Fibroblast of lung (primary cell): ENCODE measurements around the gene BCLAF1.
"Not testable (repeated sequence)": the region's sequence is repeated elsewhere in the genome, so short reads cannot be mapped to it uniquely, and the experiment has no call there.

ENCODE experiments used
- EZH2 ChIP-seq: IDR thresholded peaks from 2 replicates; pipeline ENCODE4 v1.5.1; 2012; ENCODE audit warnings: low read length, control low read depth, mild to moderate bottlenecking; ENCODE audit errors: missing control alignments
- TF ChIP-seq, protein P1 (sequence below), 2 donors: IDR thresholded peaks in 1 of 2; conservative IDR thresholded peaks in 1 of 2; 1 replicate in 1 of 2; 2 replicates in 1 of 2; pipeline ENCODE4 v1.5.1; 2011 to 2012; ENCODE audit warnings: low read length in 2 of 2, control low read depth in 1 of 2, inconsistent platforms in 1 of 2, low read depth in 1 of 2, mild to moderate bottlenecking in 1 of 2

DNA sequence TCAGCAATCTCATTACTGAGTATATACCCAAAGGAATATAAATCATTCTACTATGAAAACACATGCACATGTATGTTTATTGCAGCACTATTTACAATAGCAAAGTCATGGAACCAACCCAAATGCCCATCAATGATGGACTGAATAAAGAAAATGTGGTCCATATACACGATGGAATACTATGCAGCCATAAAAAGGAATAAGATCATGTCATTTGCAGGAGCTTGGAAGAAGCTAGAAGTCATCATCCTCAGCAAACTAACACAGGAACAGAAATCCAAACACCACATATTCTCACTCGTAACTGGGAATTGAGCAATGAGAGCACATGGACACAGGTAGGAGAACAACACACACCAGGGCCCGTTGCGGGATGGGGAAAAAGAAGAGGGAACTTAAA, 64.7 kb downstream of the BCLAF1 start:
- TF ChIP-seq, protein P1, sequence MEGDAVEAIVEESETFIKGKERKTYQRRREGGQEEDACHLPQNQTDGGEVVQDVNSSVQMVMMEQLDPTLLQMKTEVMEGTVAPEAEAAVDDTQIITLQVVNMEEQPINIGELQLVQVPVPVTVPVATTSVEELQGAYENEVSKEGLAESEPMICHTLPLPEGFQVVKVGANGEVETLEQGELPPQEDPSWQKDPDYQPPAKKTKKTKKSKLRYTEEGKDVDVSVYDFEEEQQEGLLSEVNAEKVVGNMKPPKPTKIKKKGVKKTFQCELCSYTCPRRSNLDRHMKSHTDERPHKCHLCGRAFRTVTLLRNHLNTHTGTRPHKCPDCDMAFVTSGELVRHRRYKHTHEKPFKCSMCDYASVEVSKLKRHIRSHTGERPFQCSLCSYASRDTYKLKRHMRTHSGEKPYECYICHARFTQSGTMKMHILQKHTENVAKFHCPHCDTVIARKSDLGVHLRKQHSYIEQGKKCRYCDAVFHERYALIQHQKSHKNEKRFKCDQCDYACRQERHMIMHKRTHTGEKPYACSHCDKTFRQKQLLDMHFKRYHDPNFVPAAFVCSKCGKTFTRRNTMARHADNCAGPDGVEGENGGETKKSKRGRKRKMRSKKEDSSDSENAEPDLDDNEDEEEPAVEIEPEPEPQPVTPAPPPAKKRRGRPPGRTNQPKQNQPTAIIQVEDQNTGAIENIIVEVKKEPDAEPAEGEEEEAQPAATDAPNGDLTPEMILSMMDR (conservative IDR thresholded peaks at IDR 0.05 in 1 of 2, IDR thresholded peaks at IDR 0.05 in 1 of 2; ENCODE audit: low read depth in 1 of 2, low read length in 2 of 2): not testable (repeated sequence)
- TF ChIP-seq EZH2: not testable (repeated sequence)
